Measurements from ENCODE around the gene DDX59.
"Not testable (repeated sequence)": the region's sequence is repeated elsewhere in the genome, so short reads cannot be mapped to it uniquely, and the experiment has no call there.

DNA sequence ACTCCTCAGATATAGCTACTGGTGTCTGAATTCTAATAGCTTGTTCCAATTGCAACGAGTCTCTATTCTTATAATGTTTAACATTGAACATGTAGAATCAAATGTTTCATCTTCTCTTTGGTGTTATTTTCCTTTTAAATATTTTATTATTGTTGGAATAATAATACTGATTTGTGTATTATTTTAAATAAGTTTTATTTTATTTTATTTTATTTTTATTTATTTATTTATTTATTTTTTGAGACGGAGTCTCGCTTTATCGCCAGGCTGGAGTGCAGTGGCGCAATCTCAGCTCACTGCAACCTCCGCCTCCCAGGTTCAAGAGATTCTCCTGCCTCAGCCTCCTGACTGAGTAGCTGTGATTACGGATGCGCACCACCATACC, 39.2 kb downstream of the DDX59 start:
- TF ChIP-seq, protein P1, sequence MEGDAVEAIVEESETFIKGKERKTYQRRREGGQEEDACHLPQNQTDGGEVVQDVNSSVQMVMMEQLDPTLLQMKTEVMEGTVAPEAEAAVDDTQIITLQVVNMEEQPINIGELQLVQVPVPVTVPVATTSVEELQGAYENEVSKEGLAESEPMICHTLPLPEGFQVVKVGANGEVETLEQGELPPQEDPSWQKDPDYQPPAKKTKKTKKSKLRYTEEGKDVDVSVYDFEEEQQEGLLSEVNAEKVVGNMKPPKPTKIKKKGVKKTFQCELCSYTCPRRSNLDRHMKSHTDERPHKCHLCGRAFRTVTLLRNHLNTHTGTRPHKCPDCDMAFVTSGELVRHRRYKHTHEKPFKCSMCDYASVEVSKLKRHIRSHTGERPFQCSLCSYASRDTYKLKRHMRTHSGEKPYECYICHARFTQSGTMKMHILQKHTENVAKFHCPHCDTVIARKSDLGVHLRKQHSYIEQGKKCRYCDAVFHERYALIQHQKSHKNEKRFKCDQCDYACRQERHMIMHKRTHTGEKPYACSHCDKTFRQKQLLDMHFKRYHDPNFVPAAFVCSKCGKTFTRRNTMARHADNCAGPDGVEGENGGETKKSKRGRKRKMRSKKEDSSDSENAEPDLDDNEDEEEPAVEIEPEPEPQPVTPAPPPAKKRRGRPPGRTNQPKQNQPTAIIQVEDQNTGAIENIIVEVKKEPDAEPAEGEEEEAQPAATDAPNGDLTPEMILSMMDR (IDR thresholded peaks at IDR 0.05), result not testable (repeated sequence)
- not testable (repeated sequence) for TF ChIP-seq EP300, POLR2AphosphoS5, POLR2A (IDR thresholded peaks at IDR 0.05)

All from gastroesophageal sphincter (tissue), 3 donors.